Ecto neural progenitor cell (in vitro differentiated cells): ENCODE measurements around the gene MUL1.

Experiments used
- DNase-seq: peaks from one replicate; pipeline ENCODE4 v3.0.0-alpha.2; 2018; ENCODE audit warnings: low spot score

Gene MUL1

GRCh38 chr1:20466273-20466672, 41.7 kb downstream of the MUL1 start:
- DNase-seq = no peak

DNA sequence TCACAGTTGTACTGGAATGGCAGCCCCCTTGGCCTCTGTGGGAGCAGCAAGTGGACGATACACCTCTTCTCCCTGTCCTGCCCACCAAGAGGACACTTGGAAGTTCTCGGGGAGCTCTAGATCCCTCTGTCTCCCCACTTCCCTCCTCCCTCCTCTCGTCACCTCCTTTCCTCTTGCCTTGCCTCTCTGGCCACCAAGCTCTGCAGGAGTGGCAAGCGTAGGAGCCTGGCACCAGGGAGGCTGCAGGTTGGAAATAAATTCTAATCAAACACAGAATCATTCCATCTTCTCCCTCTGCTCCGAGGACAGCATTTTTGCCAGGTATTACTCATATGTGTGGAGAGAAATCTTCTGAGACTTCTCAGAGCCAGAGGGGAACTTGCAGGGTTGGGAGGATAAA, 42.8 kb downstream of the MUL1 start:
- DNase-seq = no peak

GRCh38 chr1:20463502-20463901, 44.4 kb downstream of the MUL1 start:
- no peak for DNase-seq

GRCh38 chr1:20462397-20462796, 45.6 kb downstream of the MUL1 start:
- no peak for DNase-seq

DNA sequence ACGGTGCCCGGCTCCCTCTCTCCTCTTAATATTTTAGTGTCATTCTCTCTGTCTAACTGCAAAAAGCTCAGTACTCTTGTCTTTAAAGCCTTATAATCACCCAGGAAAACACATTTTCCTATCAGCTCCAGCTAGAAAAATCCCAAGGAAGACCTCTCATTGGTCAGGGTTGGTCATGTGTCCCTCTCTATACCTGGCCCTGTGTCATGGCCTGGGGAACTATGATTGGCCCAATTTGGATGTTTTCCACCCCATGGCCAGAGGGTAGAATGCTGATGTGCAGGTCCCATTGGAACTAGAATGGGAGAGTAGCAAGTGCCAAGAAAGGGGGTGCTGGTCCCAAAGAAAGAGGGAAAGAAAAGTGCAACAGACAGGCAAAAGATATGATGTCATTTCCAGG, 49.2 kb downstream of the MUL1 start:
- DNase-seq = no peak

DNA sequence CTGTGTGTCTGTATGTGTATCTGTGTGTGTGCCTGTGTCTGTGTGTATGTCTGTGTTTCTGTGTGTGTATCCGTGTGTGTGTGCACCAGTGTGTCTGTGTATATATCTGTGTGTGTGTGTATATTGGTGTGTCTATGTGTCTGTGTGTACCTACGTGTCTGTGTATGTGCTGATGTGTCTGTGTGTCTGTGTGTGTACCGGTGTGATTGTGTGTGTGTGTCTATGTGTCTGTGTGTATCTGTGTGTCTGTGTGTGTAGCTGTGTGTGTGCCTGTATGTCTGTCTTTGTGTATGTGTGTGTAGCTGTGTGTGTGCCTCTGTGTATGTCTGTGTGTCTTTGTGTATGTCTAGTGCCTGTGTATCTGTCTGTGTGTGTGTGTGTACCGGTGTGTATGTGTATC, 53.9 kb downstream of the MUL1 start:
- DNase-seq = no peak

DNA sequence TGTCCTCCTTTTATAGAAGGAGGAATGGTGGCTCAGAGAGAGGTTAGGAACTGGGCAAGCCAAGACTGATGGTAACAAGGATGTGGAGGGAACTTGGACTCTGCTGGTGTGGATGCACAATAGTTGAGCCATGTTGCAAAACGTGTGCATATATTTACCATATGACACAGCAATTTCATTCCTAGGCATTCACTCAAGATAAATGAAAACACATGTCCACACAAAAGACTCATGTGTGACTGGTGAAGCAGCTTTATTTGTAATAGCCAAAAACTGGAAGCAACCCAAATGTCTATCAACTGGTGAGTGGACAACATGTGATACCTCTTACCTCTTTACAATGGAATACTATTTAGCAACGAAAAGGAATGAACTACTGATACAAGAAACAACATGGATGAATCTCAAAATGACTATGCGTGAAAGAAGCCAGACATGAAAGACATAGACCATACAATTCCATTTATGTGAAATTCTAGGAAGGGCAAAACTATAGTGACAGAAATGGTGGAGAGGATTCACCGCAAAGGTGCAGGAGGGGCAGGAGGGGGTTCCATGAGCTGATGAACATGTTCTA, 58.1 kb downstream of the MUL1 start:
- DNase-seq = no peak
